GM18505 (cell line): ENCODE measurements around the gene GP1BA.
"Not testable (repeated sequence)": the region's sequence is repeated elsewhere in the genome, so short reads cannot be mapped to it uniquely, and the experiment has no call there.

Experiments
- ATAC-seq: cut with Tn5 transposase; IDR thresholded peaks from one replicate; pipeline ENCODE4 v1.9.1; 2021; ENCODE audit not compliant: unreplicated experiment
- POLR2A ChIP-seq: IDR thresholded peaks from 4 replicates; pipeline ENCODE4 v1.6.1; 2011; ENCODE audit warnings: borderline replicate concordance; ENCODE audit not compliant: insufficient read depth, insufficient read length; ENCODE audit errors: extremely low read depth

The GP1BA gene

GRCh38 chr17:4897198-4897687 is 34.8 kb upstream of the GP1BA start:
- no peak for TF ChIP-seq POLR2A
- ATAC-seq: no peak

- no peak for ATAC-seq
- no peak for TF ChIP-seq POLR2A
Measured at GRCh38 chr17:4897785-4898184, 34.3 kb upstream of the GP1BA start.

GRCh38 chr17:4898351-4898750 is 33.7 kb upstream of the GP1BA start:
- no peak for TF ChIP-seq POLR2A
- ATAC-seq: no peak

- ATAC-seq: peak; percentile 6
Measured at GRCh38 chr17:4898927-4899326, 33.1 kb upstream of the GP1BA start.

GRCh38 chr17:4899341-4900230 is 32.5 kb upstream of the GP1BA start, which contains the start of gene C17orf107:
Gene C17orf107 (plus strand): TSS chr17:4899536. CDS start chr17:4899763, 227 bp downstream.
- peak; percentile 16 for TF ChIP-seq POLR2A
- peak; percentile 61 for ATAC-seq

More at GRCh38 chr17:4898927-4899326, 33.1 kb upstream of the GP1BA start:
- no peak for TF ChIP-seq POLR2A

GRCh38 chr17:4900231-4901107 is 31.6 kb upstream of the GP1BA start:
- no peak for TF ChIP-seq POLR2A
- no peak for ATAC-seq

- ATAC-seq: no peak
- no peak for TF ChIP-seq POLR2A
Measured at GRCh38 chr17:4901108-4901647, 30.9 kb upstream of the GP1BA start.

GRCh38 chr17:4901648-4902344 is 30.3 kb upstream of the GP1BA start:
- no peak for TF ChIP-seq POLR2A
- ATAC-seq: no peak

GRCh38 chr17:4902540-4902939 is 29.5 kb upstream of the GP1BA start:
- no peak for ATAC-seq
- TF ChIP-seq POLR2A: no peak

- ATAC-seq: no peak
- TF ChIP-seq POLR2A: no peak
Measured at GRCh38 chr17:4903051-4903818, 28.8 kb upstream of the GP1BA start, which contains the start of gene CHRNE. Gene CHRNE (minus strand): TSS chr17:4903098. CDS start chr17:4903063, 35 bp downstream.

GRCh38 chr17:4906642-4907041 is 25.4 kb upstream of the GP1BA start:
- ATAC-seq: not testable (repeated sequence)

- ATAC-seq: no peak
- no peak for TF ChIP-seq POLR2A
Measured at GRCh38 chr17:4908301-4908700, 23.8 kb upstream of the GP1BA start.
